Loucy (cell line): ENCODE results near the gene WT1.

Source experiments
- H2AFZ ChIP-seq: fragments of 200-600 bp; sonication (generic); 2 replicates; pipeline ENCODE4 v1.6.0; 2016; ENCODE audit warnings: antibody characterized with exemption, mild to moderate bottlenecking, low read length, moderate library complexity
- H3F3A ChIP-seq: fragments of 200-600 bp; 2 replicates; pipeline ENCODE4 v1.6.0; 2016; ENCODE audit warnings: antibody characterized with exemption, low read depth, mild to moderate bottlenecking
- H3K27me3 ChIP-seq: fragments of 200-600 bp; sonication (generic); 2 replicates; pipeline ENCODE4 v1.6.1; 2014; ENCODE audit warnings: low read length, mild to moderate bottlenecking; ENCODE audit not compliant: insufficient read depth, poor library complexity, severe bottlenecking
- H3K36me3 ChIP-seq: fragments of 200-600 bp; sonication (generic); 2 replicates; pipeline ENCODE4 v1.6.1; 2016; ENCODE audit warnings: low read length; ENCODE audit not compliant: insufficient read depth
- H3K4me1 ChIP-seq: fragments of 200-600 bp; sonication (generic); 2 replicates; pipeline ENCODE4 v1.5.1; 2014; ENCODE audit warnings: low read length, mild to moderate bottlenecking; ENCODE audit not compliant: insufficient read depth, poor library complexity, severe bottlenecking
- H3K4me2 ChIP-seq: fragments of 200-600 bp; sonication (generic); 2 replicates; pipeline ENCODE4 v1.6.0; 2014; ENCODE audit warnings: antibody characterized with exemption, low read length, low read depth, mild to moderate bottlenecking; ENCODE audit not compliant: poor library complexity, severe bottlenecking
- H3K4me3 ChIP-seq: fragments of 200-600 bp; sonication (generic); 2 replicates; pipeline ENCODE4 v1.5.1; 2014; ENCODE audit warnings: low read length, mild to moderate bottlenecking, mixed read lengths; ENCODE audit not compliant: poor library complexity, severe bottlenecking
- H3K79me2 ChIP-seq: fragments of 200-600 bp; sonication (generic); 2 replicates; pipeline ENCODE4 v1.6.1; 2014; ENCODE audit warnings: low read length; ENCODE audit not compliant: insufficient read depth
- H3K9ac ChIP-seq: fragments of 200-600 bp; sonication (generic); 2 replicates; pipeline ENCODE4 v1.6.0; 2014; ENCODE audit warnings: mild to moderate bottlenecking, low read depth, low read length, moderate library complexity; ENCODE audit not compliant: poor library complexity, severe bottlenecking
- H3K9me2 ChIP-seq: fragments of 200-600 bp; sonication (generic); replicated peaks from 2 replicates; pipeline ENCODE4 v1.6.1; 2016; ENCODE audit warnings: low read depth, low read length, mixed read lengths
- H3K9me3 ChIP-seq: fragments of 200-600 bp; sonication (generic); 2 replicates; pipeline ENCODE4 v1.6.1; 2014; ENCODE audit warnings: mild to moderate bottlenecking, antibody characterized with exemption, low read length, low read depth; ENCODE audit not compliant: insufficient read depth
- H4K20me1 ChIP-seq: fragments of 200-600 bp; sonication (generic); 2 replicates; pipeline ENCODE4 v1.6.0; 2014; ENCODE audit warnings: antibody characterized with exemption, low read length, mild to moderate bottlenecking; ENCODE audit not compliant: insufficient read depth, poor library complexity, severe bottlenecking
- CTCF ChIP-seq: fragments of 200-600 bp; sonication (generic); conservative IDR thresholded peaks from 2 replicates; pipeline ENCODE4 v1.5.1; 2014; ENCODE audit warnings: mild to moderate bottlenecking, antibody characterized with exemption, low read length
- EZH2phosphoT487 ChIP-seq: fragments of 200-600 bp; IDR thresholded peaks from 2 replicates; pipeline ENCODE4 v1.6.1; 2018; ENCODE audit warnings: antibody characterized with exemption, mild to moderate bottlenecking, moderate library complexity, borderline replicate concordance

WT1 gene

GRCh38 chr11:32438866-32439489, 3.6 kb upstream of the WT1 start:
- Histone ChIP-seq H3K9me2 (no peaks in the 10 kb centered on the region), H3K27me3 (no peaks in the 10 kb centered on the region), H3F3A (no peaks in the 10 kb centered on the region), H2AFZ (no peak overlapping the region), H3K9ac (no peak overlapping the region), H3K36me3 (no peaks in the 10 kb centered on the region), H3K79me2 (no peaks in the 10 kb centered on the region), H4K20me1 (no peaks in the 10 kb centered on the region), H3K4me1 (peaks cover 33% of the 10 kb centered on the region), H3K9me3 (no peaks in the 10 kb centered on the region), H3K4me3 (no peak overlapping the region), H3K4me2 (no peak overlapping the region)
- no peak for TF ChIP-seq EZH2phosphoT487
- no peak for TF ChIP-seq CTCF

- H3K79me2 ChIP-seq, result no peaks in the 10 kb centered on the region
- no peak overlapping the region for H3K4me3 ChIP-seq
- H3K36me3 ChIP-seq, result no peaks in the 10 kb centered on the region
- H3K4me1 ChIP-seq, result peaks cover 28% of the 10 kb centered on the region
- no peak overlapping the region for H3K9ac ChIP-seq
- no peak overlapping the region for H3K4me2 ChIP-seq
- H3F3A ChIP-seq, result no peaks in the 10 kb centered on the region
- H3K27me3 ChIP-seq, result no peaks in the 10 kb centered on the region
- no peaks in the 10 kb centered on the region for H3K9me2 ChIP-seq
- H3K9me3 ChIP-seq, result no peaks in the 10 kb centered on the region
- no peak for TF ChIP-seq CTCF
- no peak for TF ChIP-seq EZH2phosphoT487
- H4K20me1 ChIP-seq, result no peaks in the 10 kb centered on the region
- no peak overlapping the region for H2AFZ ChIP-seq
Observed at GRCh38 chr11:32438346-32438865, 3.1 kb upstream of the WT1 start.

GRCh38 chr11:32437495-32438345, 2.4 kb upstream of the WT1 start:
- Histone ChIP-seq H3K4me2 (no peak overlapping the region), H3K9ac (no peak overlapping the region)

More at GRCh38 chr11:32437495-32438345, 2.4 kb upstream of the WT1 start:
- Histone ChIP-seq H3K79me2 (no peaks in the 10 kb centered on the region), H3K4me3 (no peak overlapping the region), H3K4me1 (peaks cover 21% of the 10 kb centered on the region), H3K9me2 (no peaks in the 10 kb centered on the region), H3K9me3 (no peaks in the 10 kb centered on the region), H3F3A (no peaks in the 10 kb centered on the region), H2AFZ (no peak overlapping the region), H3K27me3 (no peaks in the 10 kb centered on the region), H4K20me1 (no peaks in the 10 kb centered on the region), H3K36me3 (no peaks in the 10 kb centered on the region)
- TF ChIP-seq CTCF, result no peak
